HUDEP-2 (cell line): ENCODE data around the gene MYO18A.

Source experiments
- DNase-seq, 76 experiments: peaks; one replicate each; lab custom pipeline; 2025; ENCODE audit not compliant: unreplicated experiment in 76 of 76; lab: John Stamatoyannopoulos, UW

Gene MYO18A

DNA sequence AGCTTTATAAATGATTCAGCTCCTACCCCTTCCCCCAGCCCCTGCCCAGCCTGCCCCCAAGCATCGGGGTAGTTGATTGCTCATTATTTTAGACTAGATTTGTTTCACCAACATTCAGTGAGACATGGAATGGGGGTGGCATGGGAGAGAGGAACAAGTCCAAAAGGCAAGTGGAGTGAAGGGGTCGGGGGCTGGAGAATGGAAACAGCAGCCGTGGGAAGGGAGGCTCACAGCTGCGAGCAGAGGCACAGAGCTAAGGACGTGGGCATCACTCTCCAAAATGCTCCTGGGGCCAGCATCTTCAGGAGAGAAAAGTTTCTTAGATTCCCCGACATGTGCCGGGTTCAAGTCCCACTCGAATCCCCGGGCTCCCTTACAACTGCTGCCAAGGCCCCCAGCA is 118.0 kb downstream of the MYO18A start:
- DNase-seq: no peak

DNA sequence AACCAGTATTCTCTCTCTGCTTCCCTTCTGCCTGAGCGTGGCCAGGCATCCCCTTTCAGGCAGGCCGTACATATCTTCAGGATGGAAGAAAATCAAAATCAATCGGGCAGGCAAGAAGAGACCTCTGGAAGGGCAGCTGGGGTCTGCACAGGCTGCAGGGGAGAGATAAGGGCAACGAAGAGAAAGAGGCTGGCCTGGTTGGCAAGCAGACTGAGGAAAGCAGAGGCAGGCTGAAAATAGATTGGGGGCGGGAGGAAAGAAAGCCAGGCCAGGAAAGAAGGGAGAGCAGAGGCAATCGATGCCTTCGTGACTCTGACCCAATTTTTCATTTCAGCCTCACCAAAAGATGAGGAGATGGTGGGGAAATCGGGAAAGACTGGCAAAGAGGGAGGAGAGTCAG is 119.2 kb downstream of the MYO18A start:
- DNase-seq: peak in 26 of 76 experiments; percentile 5 to 64 (median 33)

DNA sequence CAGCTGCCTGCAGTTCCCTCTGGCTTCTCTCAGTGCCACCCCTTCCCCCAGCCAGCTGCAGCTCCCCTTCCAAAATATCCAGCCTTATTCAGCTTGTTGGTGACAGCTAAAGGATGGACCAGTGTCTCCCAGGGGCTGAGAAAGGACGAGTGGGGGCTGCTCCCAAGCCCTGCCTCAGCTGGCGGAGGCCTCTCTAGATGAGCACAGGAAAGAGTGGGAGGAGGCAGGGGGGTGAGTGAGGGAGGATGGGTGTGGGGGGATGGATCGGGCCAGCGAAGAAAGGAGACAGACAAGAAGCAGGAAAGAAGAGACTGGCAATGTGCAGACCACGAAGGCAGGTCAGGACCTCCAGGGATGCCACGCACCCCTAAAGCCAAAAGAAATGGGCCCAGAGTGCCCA is 119.7 kb downstream of the MYO18A start:
- no peak for DNase-seq

DNA sequence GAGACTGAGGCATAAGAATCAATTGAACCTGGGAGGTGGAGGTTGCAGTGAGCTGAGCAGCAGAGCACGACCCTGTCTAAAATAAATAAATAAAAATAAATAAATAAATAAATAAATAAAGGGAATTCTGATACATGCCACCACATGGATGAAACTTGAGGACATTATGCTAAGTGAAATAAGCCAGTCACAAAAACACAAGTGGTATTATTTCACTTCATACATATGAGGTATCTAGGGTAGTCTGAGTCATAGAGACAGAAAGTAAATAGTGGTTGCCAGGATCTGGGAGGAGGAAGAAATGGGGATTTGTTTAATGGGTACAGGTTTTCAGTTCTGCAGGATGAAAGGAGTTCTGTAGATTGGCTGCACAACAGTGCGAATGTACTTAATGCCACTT is 120.9 kb downstream of the MYO18A start:
- DNase-seq: no peak

DNA sequence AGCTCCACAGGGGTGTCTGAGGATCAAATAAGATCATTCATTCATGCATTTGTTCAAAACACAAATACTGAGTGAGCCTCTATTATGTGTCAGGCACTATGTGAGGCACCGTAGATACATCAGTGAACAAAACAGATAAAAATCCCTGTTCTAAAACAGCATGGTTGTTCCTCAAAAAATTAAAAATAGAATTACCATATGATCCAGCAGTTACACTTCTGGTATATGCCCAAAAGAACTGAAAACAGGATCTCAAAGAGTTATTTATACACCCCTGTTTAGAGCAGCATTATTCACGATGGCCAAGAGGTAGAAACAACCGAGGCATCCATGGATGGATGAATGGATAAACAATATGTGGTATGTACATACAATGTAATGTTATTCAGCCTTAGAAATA is 121.8 kb downstream of the MYO18A start:
- no peak for DNase-seq

DNA sequence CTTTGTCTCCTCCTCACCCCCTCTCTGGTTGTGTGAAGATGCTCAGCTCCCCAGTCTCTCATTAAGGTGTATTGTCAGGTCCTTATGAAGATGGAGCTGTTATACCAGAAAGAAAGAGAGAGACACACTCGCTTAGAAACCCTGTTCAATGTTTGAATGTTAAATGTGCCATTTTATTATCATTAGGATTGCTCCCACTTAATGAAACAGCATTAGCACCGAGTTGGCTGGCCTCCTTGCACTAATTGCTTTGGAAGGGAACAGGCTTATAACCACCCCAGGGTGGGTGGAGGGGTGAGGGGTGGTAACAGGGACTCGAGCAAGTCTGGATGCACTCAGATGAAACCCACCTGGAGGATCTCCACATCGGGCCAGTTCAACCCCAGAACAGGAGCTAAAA is 122.8 kb downstream of the MYO18A start:
- no peak for DNase-seq

DNA sequence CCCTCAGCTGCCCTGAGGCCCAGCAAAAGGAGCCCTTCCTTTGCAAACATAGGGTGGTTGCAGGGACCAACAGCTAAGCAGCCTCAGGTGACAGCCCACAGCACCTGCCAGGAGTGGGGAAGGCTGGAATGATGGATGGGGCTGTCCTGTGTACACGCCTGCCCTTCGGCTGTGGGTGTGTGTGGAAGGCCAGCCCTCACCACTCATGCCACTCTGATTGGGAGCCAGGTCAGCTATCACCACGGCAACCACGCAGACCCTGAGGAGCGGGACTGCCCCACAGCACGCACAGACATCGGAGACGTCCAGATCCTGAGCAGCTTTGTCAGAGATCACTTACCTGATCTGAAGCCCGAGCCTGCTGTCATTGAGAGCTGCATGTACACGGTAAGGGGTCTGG is 125.4 kb downstream of the MYO18A start:
- no peak for DNase-seq

DNA sequence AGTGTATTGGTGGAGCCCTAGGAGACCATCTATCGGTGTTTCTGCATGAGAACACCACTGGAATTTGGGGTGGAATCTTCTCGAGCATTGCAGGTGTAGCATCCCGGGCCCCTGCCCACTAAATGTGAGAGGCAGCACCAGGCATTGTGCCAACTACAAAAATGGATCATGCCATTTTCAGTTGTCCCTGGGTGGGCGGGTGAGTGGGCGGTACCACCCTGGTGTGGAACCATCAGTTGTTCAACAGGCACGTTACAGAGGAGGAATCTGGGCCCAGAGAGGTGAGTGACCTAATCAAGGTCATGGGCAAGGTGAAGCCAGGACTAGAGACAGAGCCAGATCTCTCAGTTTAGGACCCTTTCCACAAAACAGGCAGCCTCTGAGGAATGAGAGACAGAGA is 128.5 kb downstream of the MYO18A start:
- DNase-seq: no peak

DNA sequence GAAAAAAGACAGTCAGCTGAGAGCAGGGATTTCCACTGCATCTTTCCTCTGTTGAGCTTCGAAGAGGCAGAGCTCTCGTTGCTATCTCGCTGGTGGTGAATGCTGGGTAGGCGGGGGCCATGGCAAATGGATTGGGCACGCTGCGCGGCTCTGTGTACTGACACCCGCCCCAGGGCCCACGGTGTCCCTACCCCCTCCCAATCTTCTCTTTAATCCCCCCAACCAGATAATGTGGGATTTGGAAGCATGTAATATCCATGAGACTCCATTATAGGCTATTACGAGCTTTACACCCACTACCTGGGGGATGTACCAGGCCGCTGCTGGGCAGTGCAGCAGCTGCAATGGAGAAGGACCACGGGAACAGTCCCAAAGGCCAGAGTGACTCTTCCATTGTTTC is 129.0 kb downstream of the MYO18A start:
- no peak for DNase-seq

DNA sequence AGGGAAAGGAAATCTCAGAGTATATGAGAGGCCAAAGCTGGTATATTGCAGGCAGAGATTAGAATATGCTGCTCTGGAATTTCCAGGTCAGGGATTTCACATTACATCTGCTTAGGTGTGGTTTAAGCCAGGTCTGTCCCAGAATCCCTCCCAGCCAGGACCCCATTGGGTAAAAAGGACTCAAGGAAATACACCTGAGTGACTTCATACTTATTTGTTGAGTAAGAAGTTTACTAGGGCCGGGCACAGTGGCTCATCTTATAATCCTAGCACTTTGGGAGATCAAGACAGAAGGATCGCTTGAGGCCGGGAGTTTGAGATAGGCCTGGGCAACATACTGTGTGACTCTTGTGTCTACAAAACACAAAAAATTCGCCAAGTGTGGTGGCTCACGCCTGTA is 130.0 kb downstream of the MYO18A start:
- no peak for DNase-seq

DNA sequence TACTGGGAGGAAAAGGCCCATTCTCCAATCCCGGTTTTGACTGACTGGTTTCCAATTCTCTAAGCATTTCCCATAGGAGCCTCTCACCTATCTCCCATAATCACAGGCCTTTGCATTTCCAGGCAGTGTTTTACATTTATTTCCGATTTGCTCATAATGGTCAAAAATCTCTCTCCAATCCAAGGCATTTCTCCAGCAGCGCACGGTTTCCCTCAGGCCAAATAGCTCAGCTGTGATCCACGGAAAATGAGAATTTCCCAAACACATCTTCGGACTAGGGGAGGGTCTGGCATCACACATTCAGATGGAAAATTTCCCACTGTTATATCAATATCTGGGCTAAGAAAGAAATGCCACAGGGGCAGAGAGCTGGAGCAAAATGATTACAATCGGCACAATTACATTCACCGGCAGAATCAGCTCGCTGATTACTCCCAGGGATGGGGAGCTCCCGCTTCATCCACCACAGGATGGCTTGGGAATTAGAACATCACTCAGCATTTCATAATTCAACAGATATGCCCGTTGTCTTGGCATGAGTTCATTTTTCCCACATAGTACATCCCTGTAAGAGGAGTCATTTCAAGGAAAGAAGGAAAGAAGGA is 130.6 kb downstream of the MYO18A start:
- no peak for DNase-seq

DNA sequence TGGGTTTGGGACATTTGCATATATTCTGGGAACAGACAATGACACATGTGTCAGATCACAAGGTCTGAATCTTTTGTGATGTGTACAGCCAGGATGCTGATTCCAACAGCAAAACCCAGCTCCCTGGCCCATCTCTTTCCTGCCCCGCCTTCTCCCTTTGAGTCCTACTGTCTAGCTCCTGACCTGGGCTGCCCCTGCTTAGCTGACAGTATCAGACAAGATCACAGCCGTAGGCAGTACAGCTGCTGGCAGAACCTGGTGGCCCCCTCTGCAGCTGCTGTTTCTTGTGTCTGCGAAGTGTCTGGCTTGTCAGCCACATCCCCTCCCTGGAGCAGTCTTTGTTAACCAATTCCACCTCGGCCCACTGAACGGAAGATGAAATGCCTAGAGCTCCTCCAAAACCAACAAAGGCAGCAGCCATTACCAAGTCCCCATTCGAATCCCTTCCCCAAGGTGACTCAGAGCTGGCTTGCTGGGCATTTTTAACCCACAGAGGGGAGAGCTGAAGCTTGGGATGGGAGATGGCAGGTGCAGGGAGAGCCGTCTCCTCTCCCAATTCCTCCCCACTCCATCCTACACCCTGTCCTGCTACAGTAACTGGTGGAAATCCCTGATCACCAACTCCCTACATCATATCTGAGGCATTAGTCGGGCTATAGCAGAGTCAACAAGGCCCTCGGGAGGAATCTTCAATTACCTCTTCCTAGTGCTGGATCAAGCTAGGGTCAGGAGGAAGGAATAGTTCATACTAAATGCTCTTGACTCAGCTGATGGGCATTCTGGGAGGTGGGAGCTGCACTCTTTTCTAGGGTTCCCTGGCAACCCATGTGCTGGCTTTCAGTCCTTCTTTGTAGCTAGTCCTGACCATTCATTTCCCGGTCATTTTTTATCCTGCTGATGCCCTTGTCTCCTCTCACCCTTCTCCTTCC is 131.5 kb downstream of the MYO18A start:
- no peak for DNase-seq

DNA sequence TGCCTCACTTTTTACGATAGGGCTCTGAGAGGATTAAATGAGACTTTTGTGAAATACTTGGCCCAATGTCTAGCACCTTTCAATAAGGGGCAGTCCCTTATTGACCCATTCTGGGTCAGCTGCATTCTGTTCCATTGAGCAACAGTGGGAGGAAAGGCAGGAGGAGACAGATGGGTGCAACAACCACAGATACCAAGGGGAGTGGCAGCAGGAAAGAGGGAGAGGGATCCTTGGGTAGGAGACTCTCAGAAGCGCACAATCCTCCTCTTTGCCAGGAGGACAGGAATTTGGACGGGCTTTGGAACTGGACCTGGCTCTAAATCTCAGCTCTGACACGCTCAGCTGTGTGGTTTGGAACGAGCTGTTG is 133.7 kb downstream of the MYO18A start:
- no peak for DNase-seq

DNA sequence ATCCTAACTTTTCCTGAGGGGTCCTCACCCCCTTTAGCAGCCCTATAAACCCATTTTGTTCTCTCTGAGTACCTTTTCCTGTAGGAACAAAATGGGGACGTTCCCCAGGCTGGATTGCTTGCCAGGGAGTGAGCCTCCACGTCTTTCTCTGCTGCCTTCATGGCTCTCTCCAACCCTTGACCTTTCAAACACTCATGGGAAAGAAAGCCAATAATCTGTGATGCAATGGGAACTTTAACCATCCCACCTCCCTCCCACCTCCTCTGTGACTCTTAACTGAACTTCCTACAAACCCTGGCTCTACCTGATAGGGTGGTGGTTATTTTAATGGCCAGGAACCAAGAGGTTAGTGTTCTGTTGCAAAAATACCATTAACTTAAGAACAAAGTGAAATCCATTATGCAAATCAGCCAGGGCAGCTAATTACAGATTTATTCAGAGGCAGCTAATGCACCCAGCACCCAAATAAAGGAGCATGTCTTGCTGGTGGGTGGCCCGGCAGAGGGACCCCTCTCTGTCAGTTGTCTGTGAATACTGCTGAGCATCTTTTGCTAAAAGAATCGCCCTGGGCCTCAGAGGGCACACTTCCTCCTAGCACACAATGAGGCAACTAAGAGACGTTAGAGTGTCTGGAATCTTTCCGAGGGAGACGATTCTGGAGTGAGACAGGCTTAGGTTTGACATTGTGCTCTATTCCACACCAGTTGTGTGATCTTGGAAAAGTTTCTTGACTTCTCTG is 134.3 kb downstream of the MYO18A start:
- DNase-seq: no peak

DNA sequence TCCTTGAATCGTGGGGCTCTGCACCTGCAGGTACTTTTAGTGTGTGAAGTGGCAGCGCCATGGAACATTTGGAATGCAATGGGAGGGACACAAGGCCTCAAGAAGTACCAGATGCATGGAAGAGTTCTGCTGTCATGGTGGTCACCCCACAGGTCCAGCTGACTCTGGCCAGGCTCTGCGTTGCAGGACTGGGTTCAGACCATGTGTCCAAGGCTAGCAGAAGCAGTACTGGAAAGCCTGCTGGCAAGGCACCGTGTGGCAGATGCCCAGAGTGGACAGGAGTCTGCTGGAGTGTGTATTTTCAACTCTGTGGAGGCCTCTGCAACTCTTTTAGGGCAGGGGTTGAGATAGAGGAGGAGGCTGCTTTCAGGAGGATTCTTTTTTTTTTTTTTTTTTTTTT is 135.2 kb downstream of the MYO18A start:
- DNase-seq: no peak

DNA sequence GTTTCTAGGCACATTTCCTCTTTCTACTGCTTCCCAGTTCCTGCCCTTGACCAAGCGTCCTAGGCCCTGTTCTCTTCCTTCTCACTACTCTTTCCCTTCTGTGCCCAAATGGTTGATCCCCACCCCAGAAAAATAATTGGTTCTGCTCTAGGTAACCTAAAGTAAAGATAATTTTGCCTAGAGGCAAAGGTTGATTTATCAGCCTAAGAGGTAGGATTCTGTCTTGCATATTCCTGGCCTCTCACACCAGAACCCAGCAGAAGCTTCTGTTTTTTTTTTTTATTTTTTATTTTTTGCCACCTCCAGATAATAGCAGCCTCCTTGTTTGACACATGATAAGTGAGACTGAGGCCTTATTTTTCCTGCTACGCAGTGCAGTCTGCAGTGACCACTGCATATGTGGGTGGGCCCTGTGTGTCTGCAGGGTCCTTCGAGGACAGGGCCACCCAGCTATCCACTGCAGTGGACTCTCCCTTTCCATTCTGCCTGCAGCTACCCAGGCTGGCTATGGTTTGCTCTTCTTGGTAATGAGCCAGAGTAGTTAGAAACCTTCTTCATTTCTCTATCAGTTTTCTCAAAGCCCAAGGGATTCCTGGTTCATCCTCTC is 136.6 kb downstream of the MYO18A start:
- DNase-seq: no peak

DNA sequence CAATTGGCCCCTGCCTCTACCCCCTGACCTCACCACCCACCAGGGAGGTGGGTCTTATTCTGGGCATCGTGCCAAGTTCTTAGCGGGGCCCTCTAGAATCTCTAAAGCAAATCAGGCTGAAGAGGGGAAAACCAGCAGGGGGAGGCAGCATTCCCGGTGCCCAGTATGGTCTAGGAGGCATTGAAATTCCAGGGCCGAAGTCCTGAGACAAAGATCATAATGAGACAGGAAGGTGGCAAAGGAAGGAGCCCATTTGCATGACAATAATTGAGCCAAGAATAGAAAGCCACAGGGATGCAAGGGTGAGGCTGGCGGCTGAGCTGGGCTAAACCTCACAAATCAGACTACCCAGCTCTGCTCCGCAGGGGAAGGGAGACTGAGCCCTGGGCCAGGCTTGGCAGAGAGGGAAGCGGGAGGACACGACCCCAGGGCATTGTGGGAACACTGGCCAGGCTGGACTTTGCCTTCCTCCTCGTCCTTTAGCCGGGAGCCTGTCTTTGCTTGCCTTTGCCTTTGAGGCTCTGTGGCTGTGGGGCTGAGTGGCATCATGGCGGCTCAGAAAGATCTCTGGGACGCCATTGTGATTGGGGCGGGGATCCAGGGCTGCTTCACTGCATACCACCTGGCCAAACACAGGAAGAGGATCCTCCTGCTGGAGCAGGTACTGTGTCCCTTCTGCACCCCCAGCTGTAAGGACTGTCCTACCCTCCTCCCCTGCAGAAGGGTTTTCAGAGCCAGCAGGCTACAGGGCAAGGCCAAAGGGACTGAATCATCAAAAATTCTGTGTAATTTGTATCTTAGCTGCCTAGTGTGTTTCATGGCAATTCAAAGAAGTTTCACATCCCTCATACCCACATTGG is 137.3 kb downstream of the MYO18A start, which contains the start of gene PIPOX:
TSS of gene PIPOX (plus strand) at position 463 of the 860 bp plus-strand sequence. CDS start at position 548, 85 bp downstream.
- DNase-seq: no peak

DNA sequence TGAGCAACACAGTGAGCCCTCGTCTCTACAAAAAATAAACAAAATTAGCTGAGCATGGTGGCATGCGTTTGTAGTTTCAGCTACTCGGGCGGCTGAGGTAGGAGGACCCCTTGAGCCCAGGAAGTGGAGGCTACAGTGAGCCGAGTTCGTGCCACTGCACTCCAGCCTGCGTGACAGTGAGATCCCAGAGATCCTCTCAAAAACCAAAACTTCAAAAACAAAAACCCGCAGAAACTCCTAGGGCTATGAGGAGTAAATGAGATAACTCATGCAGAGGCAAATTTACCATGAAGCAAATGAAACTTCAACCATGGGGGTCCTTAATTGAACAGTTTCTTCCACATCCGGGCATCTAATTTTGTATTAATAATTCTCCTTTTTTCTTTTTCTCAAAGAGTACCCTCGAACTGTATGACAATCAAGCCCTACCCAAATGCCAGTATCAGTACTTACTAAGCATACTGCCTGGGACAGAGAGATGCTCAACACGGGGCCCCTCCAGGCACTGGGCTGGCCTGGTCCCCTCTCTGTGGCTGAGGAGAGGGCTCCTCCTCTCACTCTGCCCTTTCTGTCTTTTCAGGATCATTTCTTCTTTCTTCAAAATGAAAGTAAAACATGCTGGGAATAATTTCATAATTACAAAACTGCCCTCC is 138.0 kb downstream of the MYO18A start:
- no peak for DNase-seq

DNA sequence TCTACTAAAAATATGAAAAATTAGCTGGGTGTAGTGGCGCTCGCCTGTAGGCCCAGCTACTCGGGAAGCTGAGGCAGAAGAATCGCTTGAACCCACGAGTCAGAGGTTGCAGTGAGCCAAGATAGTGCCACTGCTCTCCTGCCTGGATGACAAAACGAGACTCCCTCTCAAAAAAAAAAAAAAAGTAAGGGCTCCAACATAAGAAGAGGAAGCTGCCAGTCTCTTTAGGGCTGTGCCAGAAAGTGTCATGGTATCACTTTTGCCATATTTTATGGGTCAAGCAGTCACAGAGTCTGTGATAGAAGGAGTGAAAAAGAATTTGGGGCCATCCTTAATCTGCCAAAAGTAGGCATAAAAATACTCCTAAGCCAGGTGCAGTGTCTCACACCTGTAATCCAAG is 138.6 kb downstream of the MYO18A start:
- DNase-seq: no peak

DNA sequence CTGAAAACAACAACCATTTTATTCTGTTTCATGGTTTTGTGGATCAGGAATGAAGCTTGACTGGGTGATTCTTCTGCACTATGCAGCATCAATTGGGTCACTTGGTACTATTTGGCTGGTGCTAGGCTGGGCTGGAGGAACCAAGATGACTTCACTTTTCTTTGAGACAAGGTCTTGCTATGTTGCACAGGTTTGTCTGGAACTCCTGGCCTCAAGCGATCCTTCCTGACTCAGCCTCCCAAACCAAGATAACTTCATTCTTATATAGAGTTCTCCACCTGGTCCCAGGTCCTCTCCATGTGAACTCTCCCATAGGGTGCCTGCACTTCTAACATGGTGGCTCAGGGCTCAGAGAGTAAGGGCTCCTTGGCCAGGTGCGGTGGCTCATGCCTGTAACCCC is 139.1 kb downstream of the MYO18A start:
- DNase-seq: no peak
